Activated CD4-positive, alpha-beta T cell treated with anti-CD3 and anti-CD28 coated beads for 48 hours (primary cell): ENCODE data around the gene ZDHHC21.
"Not testable (repeated sequence)": the region's sequence is repeated elsewhere in the genome, so short reads cannot be mapped to it uniquely, and the experiment has no call there.

Experiments
- DNase-seq: peaks from one replicate; pipeline ENCODE4 v3.0.0-alpha.2; 2020

ZDHHC21 gene

DNA sequence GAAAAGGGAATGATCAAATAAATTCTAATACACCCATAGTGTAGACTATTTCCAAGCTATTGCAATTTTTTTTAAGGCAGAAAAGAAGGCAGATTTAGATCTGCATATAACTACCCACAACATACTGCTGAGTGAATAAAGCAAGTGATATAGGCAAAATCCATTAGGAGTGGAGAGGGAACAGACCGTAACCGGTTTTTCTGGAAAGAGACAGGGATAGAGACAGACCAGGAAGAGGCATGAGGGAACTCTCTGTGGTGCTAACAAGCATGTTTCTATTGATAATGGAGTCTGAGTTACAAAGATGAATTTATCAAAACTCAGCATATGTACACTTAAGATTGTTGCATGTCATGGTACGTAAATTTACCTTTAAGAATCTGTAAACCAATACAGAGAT, 14.5 kb downstream of the ZDHHC21 start:
- DNase-seq = no peak

GRCh38 chr9:14677872-14678271, 15.4 kb downstream of the ZDHHC21 start:
- no peak for DNase-seq

- no peak for DNase-seq
These were observed 15.8 kb downstream of the ZDHHC21 start for GRCh38 chr9:14677396-14677795.

DNA sequence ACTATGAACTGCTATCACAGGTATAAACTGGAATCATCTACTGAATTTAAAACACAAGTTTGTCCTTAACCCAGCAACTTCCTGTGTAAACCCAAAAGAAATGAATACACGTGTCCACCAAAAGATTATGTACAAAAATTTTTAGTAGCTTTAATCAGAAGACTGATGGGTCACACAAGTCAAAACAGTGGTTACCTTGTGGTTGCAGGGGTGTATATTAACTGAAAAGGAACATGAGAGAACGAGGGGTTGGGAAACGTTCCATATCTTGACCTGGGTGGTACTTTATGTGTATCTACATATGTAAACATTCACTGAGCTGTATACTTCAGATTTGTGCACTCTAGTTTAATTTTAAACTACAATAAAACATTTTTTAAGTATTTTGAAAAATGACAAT, 18.6 kb downstream of the ZDHHC21 start:
- DNase-seq = no peak

GRCh38 chr9:14671377-14671776, 21.9 kb downstream of the ZDHHC21 start:
- DNase-seq = no peak

DNA sequence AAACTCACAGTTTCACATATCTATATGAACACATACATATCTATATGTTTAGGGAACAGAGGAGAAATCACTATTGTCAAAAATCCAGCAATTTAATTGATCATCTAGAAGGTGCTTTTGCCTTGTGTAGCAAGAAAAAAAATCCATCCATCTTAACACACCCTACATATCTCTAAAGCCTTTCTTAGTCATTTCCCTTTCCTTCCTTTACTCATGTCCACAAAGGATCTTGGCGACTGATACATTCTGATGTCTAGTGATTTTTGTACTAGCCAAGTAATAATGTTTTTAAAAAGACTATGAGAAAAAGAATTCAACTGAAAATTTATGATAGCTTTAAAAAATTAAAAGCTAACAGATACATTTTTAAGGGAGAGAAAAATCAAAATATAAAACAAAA, 22.5 kb downstream of the ZDHHC21 start:
- DNase-seq = no peak

DNA sequence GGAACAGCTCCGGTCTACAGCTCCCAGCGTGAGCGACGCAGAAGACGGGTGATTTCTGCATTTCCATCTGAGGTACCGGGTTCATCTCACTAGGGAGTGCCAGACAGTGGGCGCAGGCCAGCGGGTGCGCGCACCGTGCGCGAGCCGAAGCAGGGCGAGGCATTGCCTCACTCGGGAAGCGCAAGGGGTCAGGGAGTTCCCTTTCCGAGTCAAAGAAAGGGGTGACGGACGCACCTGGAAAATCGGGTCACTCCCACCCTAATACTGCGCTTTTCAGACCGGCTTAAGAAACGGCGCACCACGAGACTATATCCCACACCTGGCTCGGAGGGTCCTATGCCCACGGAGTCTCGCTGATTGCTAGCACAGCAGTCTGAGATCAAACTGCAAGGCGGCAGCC, 29.2 kb downstream of the ZDHHC21 start:
- DNase-seq = not testable (repeated sequence)

DNA sequence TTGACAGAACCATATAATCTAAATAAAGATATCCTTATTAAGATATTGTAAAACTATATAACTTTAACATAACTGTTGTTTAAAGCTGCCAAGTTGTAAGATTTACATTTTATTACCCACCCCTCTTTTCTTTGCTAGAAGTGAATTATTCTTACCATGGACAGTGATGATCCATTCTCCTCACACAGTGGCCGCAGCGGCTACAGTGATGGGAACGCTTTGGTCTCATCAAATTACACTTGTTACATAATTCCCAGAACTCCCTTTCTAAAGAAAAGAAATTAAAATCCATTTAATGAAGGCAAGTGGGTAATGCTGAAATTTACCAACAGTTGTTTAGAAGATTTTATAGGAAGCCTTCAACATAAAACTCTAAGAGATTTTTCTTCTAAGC, 31.2 kb downstream of the ZDHHC21 start:
- DNase-seq = no peak

- DNase-seq = no peak
These were observed 31.7 kb downstream of the ZDHHC21 start for GRCh38 chr9:14661421-14662059.

- no peak for DNase-seq
These were observed 32.5 kb downstream of the ZDHHC21 start for GRCh38 chr9:14660721-14661120.

DNA sequence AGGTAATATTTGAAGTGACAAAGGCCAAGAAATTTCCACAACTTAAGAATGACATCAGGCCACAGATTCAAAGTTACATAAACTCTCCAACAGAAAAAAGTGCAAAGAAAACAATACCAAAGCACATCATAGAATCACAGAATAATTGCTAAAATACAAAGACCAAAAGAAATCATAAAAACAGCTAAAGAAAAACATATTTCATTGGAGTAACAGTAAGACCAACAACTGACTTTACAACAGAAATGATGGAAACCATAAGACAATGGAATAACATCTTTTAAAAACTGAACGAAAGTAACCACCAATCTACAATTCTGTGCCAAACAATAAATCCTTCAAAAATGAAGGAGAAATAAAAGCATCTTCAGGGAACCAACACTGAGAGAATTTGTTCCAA, 38.3 kb downstream of the ZDHHC21 start:
- no peak for DNase-seq

- no peak for DNase-seq
These were observed 39.7 kb downstream of the ZDHHC21 start for GRCh38 chr9:14653511-14653910.

- DNase-seq = no peak
These were observed 40.4 kb downstream of the ZDHHC21 start for GRCh38 chr9:14652729-14653377.

DNA sequence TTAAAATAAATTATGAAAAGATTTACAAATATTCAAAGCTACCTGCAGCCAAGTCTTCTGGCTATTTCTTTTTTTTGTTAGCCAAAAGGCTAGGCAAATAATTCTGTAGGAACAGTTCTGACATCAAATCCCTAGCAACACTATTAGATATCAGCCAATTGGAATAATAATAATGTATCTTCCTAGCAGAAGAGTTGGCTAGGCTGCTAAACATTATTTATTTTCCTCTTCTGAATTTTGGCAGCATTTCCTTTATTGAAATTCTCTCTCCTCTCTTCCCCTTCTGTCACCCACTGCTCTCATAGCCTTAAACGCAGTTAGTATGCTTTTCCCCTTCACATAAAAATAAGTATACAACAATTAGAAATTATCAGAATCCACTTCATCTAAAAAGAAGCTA, 42.6 kb downstream of the ZDHHC21 start:
- no peak for DNase-seq

DNA sequence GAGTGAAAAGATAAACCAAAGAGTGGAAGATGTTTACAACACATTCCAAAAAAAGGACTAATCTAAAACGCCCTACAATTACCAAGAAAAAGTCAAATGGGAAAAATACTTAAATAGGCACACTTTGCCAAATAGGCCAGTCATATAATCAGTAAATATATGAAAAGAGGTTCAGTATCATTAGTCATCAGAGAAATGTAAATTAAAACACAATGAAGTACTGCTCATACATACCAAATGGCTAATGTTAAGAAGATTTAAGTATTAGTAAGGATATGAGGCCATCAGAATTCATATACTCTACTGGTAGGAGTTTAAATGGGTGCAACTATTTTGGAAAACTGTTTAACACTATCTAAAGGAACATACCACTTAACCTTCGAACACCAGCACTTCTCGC, 47.6 kb downstream of the ZDHHC21 start:
- no peak for DNase-seq

DNA sequence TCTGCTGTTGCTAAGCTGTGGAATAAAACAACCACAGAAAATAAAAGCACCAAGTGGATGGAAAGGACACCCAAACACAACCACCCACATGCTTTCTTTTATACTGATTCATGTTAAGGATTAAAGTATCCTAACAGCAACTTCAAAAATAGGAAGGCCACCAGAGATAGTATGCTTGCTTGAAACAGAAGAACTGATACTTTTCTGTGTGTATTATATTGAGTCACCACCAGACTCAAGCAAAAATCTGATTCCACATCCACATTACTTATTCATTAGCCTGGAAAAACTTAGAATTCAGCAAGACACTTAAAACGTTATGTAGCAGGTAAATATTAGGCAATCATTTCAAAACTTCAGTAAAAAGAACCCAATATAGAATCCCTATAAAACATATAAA, 52.3 kb downstream of the ZDHHC21 start:
- no peak for DNase-seq

GRCh38 chr9:14640294-14640693, 52.9 kb downstream of the ZDHHC21 start:
- no peak for DNase-seq

- no peak for DNase-seq
These were observed 59.2 kb downstream of the ZDHHC21 start for GRCh38 chr9:14633906-14634565.

DNA sequence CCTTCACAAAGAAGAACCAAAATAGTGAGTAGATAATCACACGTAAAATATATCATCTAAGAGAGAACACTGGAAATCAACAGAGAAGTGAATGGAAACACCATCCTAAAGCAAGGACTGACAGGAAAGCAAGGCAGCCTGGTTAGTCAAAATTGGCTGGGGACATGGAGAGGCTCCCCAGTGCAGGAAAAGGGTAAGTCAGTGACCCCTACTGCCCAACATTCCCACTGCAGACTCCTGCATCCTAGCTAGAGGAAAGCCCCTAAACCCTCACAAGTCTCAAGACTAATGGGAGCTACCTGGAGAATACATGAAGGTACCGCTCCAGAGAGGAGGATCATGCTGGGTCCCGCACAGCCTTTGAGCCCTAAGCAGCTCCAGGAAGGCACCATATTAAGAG, 60.1 kb downstream of the ZDHHC21 start:
- DNase-seq = no peak

DNA sequence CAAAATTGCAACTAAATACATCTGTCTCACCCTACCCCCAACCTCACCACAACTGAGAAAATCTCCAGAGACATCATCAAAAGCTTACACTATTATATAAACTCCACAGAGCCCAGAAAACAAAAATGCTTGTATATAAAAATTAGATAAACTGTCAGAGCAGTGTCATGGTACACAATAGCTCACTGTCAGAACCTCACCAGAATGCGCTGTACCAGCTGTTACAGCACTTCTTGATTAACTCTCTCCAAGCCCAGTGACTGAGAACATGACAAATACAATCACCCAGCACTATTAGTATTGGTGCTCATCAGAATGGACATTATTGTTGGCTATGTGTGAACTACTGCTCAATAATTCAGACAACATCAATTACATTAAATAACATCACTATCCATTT, 65.7 kb downstream of the ZDHHC21 start:
- DNase-seq = no peak

DNA sequence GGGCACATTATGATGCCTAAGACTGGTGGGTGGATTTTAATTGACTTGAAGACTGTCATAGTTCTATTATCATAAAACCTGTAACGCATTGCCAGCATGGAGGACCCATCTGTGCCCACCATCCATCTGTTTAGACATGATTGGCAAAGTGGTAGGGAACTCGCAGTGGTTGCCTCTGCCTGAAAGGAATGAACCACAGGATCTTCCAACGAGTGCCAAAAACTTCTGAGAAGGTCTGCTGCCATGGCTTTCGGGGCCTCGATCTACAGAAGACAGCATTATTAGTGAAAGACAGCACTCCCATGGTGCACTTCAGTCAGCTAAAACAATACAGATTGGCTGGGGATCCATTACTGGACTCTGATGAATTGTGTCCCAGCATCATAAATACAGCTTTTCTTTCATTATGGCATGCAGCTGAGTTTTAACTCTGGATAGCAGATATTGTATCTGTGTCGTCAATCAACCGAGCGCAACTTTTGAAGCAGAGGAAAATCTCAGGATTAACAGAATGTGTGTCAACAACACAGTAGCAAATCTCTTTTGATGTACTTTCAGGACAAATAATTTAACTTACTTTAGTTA, 74.3 kb downstream of the ZDHHC21 start:
- no peak for DNase-seq

- no peak for DNase-seq
These were observed 76.8 kb downstream of the ZDHHC21 start for GRCh38 chr9:14616188-14616982.

DNA sequence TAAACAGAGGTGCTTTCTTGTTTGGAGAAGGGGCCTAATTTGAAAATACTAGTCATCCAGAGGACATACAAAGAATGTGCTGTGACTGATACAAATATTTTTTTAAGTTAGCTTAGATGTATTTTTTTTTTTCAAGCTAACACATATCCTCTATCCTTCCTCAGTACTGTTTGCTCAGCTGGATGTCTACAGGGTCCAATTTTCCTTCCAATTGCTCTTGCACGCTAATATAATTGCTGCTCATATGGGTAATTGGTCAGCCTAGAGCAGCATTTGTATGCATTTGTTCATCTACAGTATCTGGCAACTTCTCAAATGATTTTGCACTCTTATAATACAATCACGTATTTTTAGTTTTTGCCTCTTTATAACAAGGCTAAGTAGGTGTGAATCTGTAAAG, 84.7 kb downstream of the ZDHHC21 start:
- no peak for DNase-seq
